Neural cell (in vitro differentiated cells): ENCODE results near the gene ZNF516.

ENCODE experiments used
- EP300 ChIP-seq: fragments of 450-650 bp; conservative IDR thresholded peaks from 2 replicates; pipeline ENCODE4 v1.6.1; 2014; ENCODE audit warnings: antibody characterized with exemption, mild to moderate bottlenecking, moderate library complexity; ENCODE audit not compliant: poor library complexity, severe bottlenecking
- EZH2 ChIP-seq: fragments of 200-600, 300-800 bp; shearing (Covaris generic), sonication (generic); IDR thresholded peaks from 2 replicates; pipeline ENCODE4 v1.6.1; 2014; ENCODE audit warnings: antibody characterized with exemption, low read length, borderline replicate concordance, mild to moderate bottlenecking; ENCODE audit not compliant: insufficient read depth, poor library complexity, severe bottlenecking
- POLR2AphosphoS5 ChIP-seq: IDR thresholded peaks from 2 replicates; pipeline ENCODE4 v1.6.1; 2012
- RAD21 ChIP-seq: fragments of 450-650 bp; conservative IDR thresholded peaks from 2 replicates; pipeline ENCODE4 v1.6.1; 2014; ENCODE audit warnings: antibody characterized with exemption, mild to moderate bottlenecking, moderate library complexity
- REST ChIP-seq: IDR thresholded peaks from 2 replicates; pipeline ENCODE4 v1.6.1; 2012; ENCODE audit warnings: borderline replicate concordance
- SMC3 ChIP-seq: fragments of 450-650 bp; conservative IDR thresholded peaks from 2 replicates; pipeline ENCODE4 v1.6.1; 2014; ENCODE audit warnings: antibody characterized with exemption, mild to moderate bottlenecking, moderate library complexity; ENCODE audit not compliant: poor library complexity
- TAF1 ChIP-seq: IDR thresholded peaks from 2 replicates; pipeline ENCODE4 v1.6.1; 2012; ENCODE audit warnings: low read depth
- TF ChIP-seq, protein P1 (sequence below): fragments of 450-650 bp; IDR thresholded peaks from 2 replicates; pipeline ENCODE4 v1.5.1; 2014; ENCODE audit warnings: antibody characterized with exemption, mild to moderate bottlenecking, moderate library complexity; ENCODE audit not compliant: poor library complexity, severe bottlenecking

GRCh38 chr18:76441668-76442412 is 53.2 kb downstream of the ZNF516 start:
- TF ChIP-seq POLR2AphosphoS5 (no peak), TAF1 (no peak), REST (no peak), EP300 (no peak), EZH2 (no peak), RAD21 (no peak), SMC3 (no peak)
- TF ChIP-seq, protein P1, sequence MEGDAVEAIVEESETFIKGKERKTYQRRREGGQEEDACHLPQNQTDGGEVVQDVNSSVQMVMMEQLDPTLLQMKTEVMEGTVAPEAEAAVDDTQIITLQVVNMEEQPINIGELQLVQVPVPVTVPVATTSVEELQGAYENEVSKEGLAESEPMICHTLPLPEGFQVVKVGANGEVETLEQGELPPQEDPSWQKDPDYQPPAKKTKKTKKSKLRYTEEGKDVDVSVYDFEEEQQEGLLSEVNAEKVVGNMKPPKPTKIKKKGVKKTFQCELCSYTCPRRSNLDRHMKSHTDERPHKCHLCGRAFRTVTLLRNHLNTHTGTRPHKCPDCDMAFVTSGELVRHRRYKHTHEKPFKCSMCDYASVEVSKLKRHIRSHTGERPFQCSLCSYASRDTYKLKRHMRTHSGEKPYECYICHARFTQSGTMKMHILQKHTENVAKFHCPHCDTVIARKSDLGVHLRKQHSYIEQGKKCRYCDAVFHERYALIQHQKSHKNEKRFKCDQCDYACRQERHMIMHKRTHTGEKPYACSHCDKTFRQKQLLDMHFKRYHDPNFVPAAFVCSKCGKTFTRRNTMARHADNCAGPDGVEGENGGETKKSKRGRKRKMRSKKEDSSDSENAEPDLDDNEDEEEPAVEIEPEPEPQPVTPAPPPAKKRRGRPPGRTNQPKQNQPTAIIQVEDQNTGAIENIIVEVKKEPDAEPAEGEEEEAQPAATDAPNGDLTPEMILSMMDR, result no peak
